ENCODE results near the gene SH3BP4.

SH3BP4 gene

DNA sequence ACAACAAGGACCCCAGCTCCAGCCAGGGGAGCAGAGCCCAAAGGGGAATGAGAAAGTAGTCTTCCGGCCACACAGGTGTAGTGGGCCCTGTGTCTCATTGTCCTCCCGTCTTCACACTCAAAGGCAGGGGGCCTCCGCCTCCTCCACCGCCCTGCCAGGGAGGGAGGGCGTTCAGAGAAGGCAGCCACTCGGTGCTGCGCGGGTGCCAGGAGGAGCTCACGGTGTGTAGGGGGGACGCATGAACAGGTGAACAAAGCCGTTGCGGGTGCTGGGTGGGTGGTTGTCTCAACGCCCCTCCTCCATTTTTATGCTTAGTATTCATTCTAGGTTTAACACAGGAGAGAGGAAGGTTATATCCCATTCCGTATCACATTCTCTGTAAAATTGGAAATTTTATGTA is 36.7 kb downstream of the SH3BP4 start:
- H3K27ac ChIP-seq: peak overlapping the region; percentile 79
- no peak for TF ChIP-seq ZFX (IDR thresholded peaks at IDR 0.05)

DNA sequence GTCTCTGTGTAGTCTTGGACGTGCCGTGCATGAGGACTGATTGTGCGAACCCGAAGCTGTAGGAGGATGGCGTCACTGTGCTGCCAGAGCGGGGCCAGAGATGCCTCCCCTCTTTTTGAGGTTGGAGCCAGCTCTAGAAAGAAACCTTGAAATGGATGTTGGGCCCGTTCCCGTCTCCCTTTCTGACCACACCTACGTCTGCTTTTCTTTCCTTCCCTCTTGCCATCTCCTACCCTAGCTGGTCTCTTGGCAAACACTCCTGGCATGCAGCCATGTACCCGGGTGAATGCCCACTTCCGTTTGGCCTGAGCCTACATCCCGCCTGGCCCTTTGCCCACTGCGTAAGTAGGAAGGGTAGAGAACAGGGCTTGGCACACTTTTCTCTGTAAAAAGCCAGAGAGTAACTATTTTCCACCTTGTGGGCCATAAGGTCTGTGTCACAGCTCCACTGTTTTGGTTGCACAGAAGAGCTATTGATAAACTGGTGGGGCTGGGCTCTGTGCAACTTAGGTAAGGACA is 37.4 kb downstream of the SH3BP4 start:
- H3K27ac ChIP-seq: peak overlapping the region; percentile 79
- TF ChIP-seq, protein P1, sequence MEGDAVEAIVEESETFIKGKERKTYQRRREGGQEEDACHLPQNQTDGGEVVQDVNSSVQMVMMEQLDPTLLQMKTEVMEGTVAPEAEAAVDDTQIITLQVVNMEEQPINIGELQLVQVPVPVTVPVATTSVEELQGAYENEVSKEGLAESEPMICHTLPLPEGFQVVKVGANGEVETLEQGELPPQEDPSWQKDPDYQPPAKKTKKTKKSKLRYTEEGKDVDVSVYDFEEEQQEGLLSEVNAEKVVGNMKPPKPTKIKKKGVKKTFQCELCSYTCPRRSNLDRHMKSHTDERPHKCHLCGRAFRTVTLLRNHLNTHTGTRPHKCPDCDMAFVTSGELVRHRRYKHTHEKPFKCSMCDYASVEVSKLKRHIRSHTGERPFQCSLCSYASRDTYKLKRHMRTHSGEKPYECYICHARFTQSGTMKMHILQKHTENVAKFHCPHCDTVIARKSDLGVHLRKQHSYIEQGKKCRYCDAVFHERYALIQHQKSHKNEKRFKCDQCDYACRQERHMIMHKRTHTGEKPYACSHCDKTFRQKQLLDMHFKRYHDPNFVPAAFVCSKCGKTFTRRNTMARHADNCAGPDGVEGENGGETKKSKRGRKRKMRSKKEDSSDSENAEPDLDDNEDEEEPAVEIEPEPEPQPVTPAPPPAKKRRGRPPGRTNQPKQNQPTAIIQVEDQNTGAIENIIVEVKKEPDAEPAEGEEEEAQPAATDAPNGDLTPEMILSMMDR (conservative IDR thresholded peaks at IDR 0.05): no peak
- no peak for TF ChIP-seq ZFX (IDR thresholded peaks at IDR 0.05)

DNA sequence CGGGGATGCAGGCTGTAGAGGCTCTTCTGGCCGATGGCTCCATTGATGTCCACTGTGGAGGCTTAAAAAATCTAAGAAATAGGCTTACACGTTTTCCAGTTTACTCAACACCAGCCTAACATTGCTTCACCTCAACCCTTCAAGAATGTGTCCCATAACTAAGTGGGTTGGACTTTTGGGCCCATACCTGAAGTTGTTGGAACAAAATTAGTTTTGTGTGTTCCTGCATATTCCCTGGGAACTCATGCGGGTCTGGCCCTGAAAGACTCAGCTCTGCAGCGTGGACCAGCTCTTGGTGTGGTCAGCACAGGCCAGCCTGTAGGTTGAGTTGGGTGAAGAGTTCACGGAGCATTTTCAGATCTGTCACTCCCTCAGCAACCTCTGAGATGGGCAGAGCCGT is 38.5 kb downstream of the SH3BP4 start:
- TF ChIP-seq, protein P1 (conservative IDR thresholded peaks at IDR 0.05): no peak
- no peak for TF ChIP-seq ZFX (IDR thresholded peaks at IDR 0.05)

DNA sequence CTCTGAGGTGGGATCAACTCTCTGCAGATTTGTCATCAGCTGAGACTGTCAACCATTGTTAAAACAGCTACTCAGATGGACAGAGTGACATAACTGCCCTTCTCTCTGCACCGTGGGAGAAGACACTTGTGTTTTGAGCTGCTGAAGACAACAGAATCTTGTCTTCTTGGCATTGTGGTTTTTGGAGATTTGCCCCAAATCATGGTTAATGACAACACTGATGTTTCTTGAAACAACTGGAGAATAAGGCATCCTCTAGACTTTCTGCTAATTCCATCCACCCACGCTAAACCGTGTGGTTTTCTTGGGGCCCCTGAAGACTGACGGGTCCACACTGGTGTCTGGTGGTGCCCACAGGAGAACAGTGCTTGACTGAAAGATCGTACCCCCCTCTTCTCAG is 39.5 kb downstream of the SH3BP4 start:
- H3K27ac ChIP-seq: peak overlapping the region; percentile 79; the same call in 1 of the 2 replicates
- TF ChIP-seq, protein P1 (conservative IDR thresholded peaks at IDR 0.05): no peak
- no peak for TF ChIP-seq ZFX (IDR thresholded peaks at IDR 0.05)

More for the DNA sequence above, 38.5 kb downstream of the SH3BP4 start:
- H3K27ac ChIP-seq: peak overlapping the region; percentile 79

DNA sequence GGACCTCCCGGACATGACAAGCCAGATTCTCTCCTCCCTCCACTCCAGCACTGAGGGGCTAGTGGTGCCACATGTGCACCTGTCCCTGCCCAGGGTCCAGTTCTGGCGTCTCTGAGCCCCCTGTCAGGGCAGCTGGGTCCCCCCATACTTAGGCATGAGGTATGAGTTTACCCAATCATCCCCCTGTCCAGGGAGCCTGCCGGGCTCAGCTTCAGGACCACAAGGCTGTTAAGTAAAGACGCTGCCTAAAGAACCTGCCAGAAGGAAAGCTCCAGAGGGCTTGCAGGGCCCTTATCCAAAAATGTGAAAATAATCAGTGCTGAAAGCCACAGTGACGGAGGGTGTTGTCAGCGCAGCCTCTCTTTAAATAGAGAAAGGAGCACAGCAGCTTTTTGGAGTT is 40.0 kb downstream of the SH3BP4 start:
- TF ChIP-seq, protein P1 (conservative IDR thresholded peaks at IDR 0.05): no peak
- TF ChIP-seq ZFX (IDR thresholded peaks at IDR 0.05): no peak
- H3K27ac ChIP-seq: no peak overlapping the region

DNA sequence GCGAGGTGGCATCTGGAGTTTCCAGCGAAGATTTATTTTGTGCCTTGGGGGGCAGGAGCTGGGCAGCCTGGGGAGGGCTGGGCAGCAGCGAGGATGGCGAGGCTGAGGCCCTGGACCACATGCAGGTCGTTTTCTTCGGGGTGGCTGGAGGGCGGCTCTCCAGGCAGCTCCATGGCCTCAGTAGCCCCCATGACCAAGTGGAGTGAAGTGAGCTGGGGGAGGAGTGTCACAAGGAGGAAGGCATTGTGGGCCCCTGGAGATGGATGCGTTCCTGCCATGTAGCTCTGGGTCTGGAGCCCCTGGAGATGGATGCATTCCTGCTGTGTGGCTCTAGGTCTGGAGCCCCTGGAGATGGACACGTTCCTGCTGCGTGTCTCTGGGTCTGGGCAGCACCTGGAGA is 40.4 kb downstream of the SH3BP4 start:
- no peak overlapping the region for H3K27ac ChIP-seq
- no peak for TF ChIP-seq ZFX (IDR thresholded peaks at IDR 0.05)
- TF ChIP-seq, protein P1 (conservative IDR thresholded peaks at IDR 0.05): no peak

DNA sequence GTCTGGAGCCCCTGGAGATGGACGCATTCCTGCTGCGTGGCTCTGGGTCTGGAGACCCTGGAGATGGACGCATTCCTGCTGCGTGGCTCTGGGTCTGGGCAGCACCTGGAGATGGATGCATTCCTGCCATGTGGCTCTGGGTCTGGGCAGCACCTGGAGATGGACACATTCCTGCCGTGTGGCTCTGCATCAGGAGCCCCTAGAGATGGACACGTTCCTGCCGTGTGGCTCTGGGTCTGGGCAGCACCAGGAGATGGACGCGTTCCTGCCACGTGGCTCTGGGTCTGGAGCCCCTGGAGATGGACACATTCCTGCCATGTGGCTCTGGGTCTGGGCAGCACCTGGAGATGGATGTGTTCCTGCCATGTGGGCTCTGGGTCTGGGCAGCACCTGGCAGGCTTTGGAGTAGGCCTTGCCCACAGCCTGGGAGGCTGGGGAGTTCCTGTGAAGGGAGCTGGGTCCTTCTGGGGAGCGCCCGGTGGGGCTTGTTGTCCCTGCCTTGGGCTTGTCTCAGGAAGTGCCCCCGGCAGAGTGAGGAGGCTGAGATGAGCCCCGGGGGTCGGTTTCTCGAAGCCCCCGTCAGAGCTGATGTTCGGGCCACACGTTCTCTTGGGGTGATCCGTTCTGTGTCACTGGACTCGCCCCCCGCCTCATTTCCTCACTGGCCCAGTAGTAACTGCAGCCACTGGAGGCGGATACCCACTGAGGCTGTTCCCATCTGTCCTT is 41.0 kb downstream of the SH3BP4 start:
- no peak overlapping the region for H3K27ac ChIP-seq
- TF ChIP-seq, protein P1 (conservative IDR thresholded peaks at IDR 0.05): no peak
- no peak for TF ChIP-seq ZFX (IDR thresholded peaks at IDR 0.05)

DNA sequence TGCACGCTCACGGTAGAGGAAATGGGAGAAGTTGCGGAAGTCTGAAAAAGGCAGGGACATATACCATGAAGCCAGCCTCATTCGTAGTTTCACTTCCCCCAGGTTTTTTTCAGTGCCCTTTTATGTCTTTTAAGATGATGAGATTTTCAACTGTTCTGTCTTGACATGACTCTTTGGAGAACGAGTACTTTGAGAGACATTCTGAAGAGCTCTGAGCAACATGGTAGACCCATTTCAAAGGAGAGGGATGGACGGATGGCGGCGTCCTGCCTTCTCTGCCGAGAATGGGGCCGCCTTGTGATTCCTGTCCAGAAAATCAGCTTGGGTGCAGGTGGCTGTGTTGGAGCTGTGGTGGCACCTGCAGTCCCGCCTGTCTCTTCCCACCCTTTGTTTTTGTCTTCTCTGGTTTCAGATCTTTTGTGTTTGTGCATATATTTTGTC is 41.7 kb downstream of the SH3BP4 start:
- TF ChIP-seq, protein P1 (conservative IDR thresholded peaks at IDR 0.05): no peak
- TF ChIP-seq ZFX (IDR thresholded peaks at IDR 0.05): no peak

More for the DNA sequence above, 41.7 kb downstream of the SH3BP4 start:
- no peak overlapping the region for H3K27ac ChIP-seq
